Measurements from ENCODE around the gene RPUSD1.
"Not testable (repeated sequence)": the region's sequence is repeated elsewhere in the genome, so short reads cannot be mapped to it uniquely, and the experiment has no call there.

RPUSD1 gene

GRCh38 chr16:766008-766819 lies 22.0 kb downstream of the RPUSD1 start:
- no peak for DNase-seq (ENCODE audit: low spot score)

- DNase-seq (ENCODE audit: low spot score), result no peak
Observed at GRCh38 chr16:765488-765865, 22.7 kb downstream of the RPUSD1 start.

- no peak for DNase-seq (ENCODE audit: low spot score)
Observed at GRCh38 chr16:764848-765487, 23.2 kb downstream of the RPUSD1 start.

GRCh38 chr16:764184-764750 lies 23.9 kb downstream of the RPUSD1 start:
- no peak for DNase-seq (ENCODE audit: low spot score)

GRCh38 chr16:763369-764183 lies 24.6 kb downstream of the RPUSD1 start:
- no peak for DNase-seq (ENCODE audit: low spot score)

GRCh38 chr16:762595-763268 lies 25.4 kb downstream of the RPUSD1 start:
- no peak for DNase-seq (ENCODE audit: low spot score)

- DNase-seq (ENCODE audit: low spot score), result no peak
Observed at GRCh38 chr16:761625-762513, 26.3 kb downstream of the RPUSD1 start.

GRCh38 chr16:760545-761343 lies 27.4 kb downstream of the RPUSD1 start, which contains the start of gene MSLN:
Gene MSLN (plus strand): TSS chr16:760734. CDS start chr16:762681, 1,947 bp downstream.
- peak; percentile 86 for DNase-seq (ENCODE audit: low spot score)

GRCh38 chr16:760065-760464 lies 28.1 kb downstream of the RPUSD1 start:
- DNase-seq (ENCODE audit: low spot score), result no peak

- peak; percentile 32 for DNase-seq (ENCODE audit: low spot score)
Observed at GRCh38 chr16:759110-759910, 28.9 kb downstream of the RPUSD1 start.

GRCh38 chr16:756428-756827 lies 31.8 kb downstream of the RPUSD1 start:
- DNase-seq (ENCODE audit: low spot score), result no peak

GRCh38 chr16:754656-755055 lies 33.5 kb downstream of the RPUSD1 start:
- no peak for DNase-seq (ENCODE audit: low spot score)

- not testable (repeated sequence) for DNase-seq (ENCODE audit: low spot score)
Observed at GRCh38 chr16:754121-754607, 34.0 kb downstream of the RPUSD1 start.

GRCh38 chr16:752007-752312 lies 36.2 kb downstream of the RPUSD1 start:
- peak; percentile 36 for DNase-seq (ENCODE audit: low spot score)

- DNase-seq (ENCODE audit: low spot score), result no peak
Observed at GRCh38 chr16:751152-752006, 36.8 kb downstream of the RPUSD1 start.

- no peak for DNase-seq (ENCODE audit: low spot score)
Observed at GRCh38 chr16:750485-750884, 37.7 kb downstream of the RPUSD1 start.

- DNase-seq (ENCODE audit: low spot score), result no peak
Observed at GRCh38 chr16:749010-749409, 39.2 kb downstream of the RPUSD1 start.
